ENCODE measurements around the gene ZMYM5. TPM values are rescaled to one million over a fixed set of nuclear protein-coding genes. Genes with fewer than 3 reads are reported as not detected.

Gene ZMYM5
- total RNA-seq, 1 experiment from 2014 or later, result 7.5 TPM

GRCh38 chr13:19862481-19863313 lies 752 bp downstream of the ZMYM5 start:
- no peaks in the 10 kb centered on the region for H3K36me3 ChIP-seq (ENCODE audit: low read depth, low read length)
- H3K27ac ChIP-seq (ENCODE audit: low read length), result peak overlapping the region; percentile 79
- peak; percentile 2 for ATAC-seq
- H3K4me3 ChIP-seq (ENCODE audit: low read length), result peak overlapping the region; percentile 91
- peaks cover 55% of the 10 kb centered on the region for H3K79me2 ChIP-seq (ENCODE audit: low read length)
- H4K20me1 ChIP-seq (ENCODE audit: low read length), result no peaks in the 10 kb centered on the region
- H3F3A ChIP-seq (ENCODE audit: low read length, unreplicated experiment), result peaks cover 4% of the 10 kb centered on the region
- H3K4me2 ChIP-seq (ENCODE audit: low read length), result peak overlapping the region; percentile 91
- H3K9me2 ChIP-seq (replicated peaks; ENCODE audit: low read length), result no peaks in the 10 kb centered on the region
- intact Hi-C loops (cut with micrococcal nuclease), result loop anchor here (2.0 kb wide), 1 partner anchor 98 kb away; no protein-coding TSS in a partner anchor
- ChIA-PET CTCF (interaction anchor here (1.7 kb wide), 1 partner anchor 17 kb away, joined by 7 read pairs; no protein-coding TSS in a partner anchor), POLR2A (ENCODE audit: unreplicated experiment) (interaction anchor here (0.6 to 2.2 kb wide), 4 partner anchors 14 to 81 kb away, joined by 3 to 15 read pairs (median 8); no protein-coding TSS in a partner anchor)
- H3K9ac ChIP-seq (ENCODE audit: low read length), result peak overlapping the region; percentile 82
- no peaks in the 10 kb centered on the region for H3K27me3 ChIP-seq (ENCODE audit: low read length)
- H3K4me1 ChIP-seq (ENCODE audit: insufficient read depth, low read length), result peaks cover 29% of the 10 kb centered on the region
- no TSS peak for BruUV-seq (replicated peaks)
- no peaks in the 10 kb centered on the region for H3K9me3 ChIP-seq (ENCODE audit: low read length)
- DNase-seq, result peak; percentile 27
- TF ChIP-seq, protein P1, sequence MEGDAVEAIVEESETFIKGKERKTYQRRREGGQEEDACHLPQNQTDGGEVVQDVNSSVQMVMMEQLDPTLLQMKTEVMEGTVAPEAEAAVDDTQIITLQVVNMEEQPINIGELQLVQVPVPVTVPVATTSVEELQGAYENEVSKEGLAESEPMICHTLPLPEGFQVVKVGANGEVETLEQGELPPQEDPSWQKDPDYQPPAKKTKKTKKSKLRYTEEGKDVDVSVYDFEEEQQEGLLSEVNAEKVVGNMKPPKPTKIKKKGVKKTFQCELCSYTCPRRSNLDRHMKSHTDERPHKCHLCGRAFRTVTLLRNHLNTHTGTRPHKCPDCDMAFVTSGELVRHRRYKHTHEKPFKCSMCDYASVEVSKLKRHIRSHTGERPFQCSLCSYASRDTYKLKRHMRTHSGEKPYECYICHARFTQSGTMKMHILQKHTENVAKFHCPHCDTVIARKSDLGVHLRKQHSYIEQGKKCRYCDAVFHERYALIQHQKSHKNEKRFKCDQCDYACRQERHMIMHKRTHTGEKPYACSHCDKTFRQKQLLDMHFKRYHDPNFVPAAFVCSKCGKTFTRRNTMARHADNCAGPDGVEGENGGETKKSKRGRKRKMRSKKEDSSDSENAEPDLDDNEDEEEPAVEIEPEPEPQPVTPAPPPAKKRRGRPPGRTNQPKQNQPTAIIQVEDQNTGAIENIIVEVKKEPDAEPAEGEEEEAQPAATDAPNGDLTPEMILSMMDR (conservative IDR thresholded peaks at IDR 0.05; ENCODE audit: low read depth, low read length), result no peak
- TF ChIP-seq EZH2phosphoT487 (IDR thresholded peaks at IDR 0.05; ENCODE audit: borderline replicate concordance, low read length), result no peak
- TF ChIP-seq EZH2 (IDR thresholded peaks at IDR 0.05; ENCODE audit: low read length, unreplicated experiment), result no peak
- H2AFZ ChIP-seq (ENCODE audit: low read length), result peak overlapping the region; percentile 79

GRCh38 chr13:19861762-19862161 lies 1.7 kb downstream of the ZMYM5 start:
- peaks cover 64% of the 10 kb centered on the region for H3K79me2 ChIP-seq (ENCODE audit: low read length)
- DNase-seq (peak; percentile 7), ATAC-seq (no peak)
- no peaks in the 10 kb centered on the region for H3K27me3 ChIP-seq (ENCODE audit: low read length)
- no TSS peak for BruUV-seq (replicated peaks)
- no peaks in the 10 kb centered on the region for H3K9me3 ChIP-seq (ENCODE audit: low read length)
- peaks cover 5% of the 10 kb centered on the region; the same call in 1 of the 2 replicates for H4K20me1 ChIP-seq (ENCODE audit: low read length)
- peak overlapping the region; percentile 86 for H3K4me2 ChIP-seq (ENCODE audit: low read length)
- intact Hi-C loops (cut with micrococcal nuclease), result loop anchor here (1.0 to 2.0 kb wide), 2 partner anchors 15 to 99 kb away; no protein-coding TSS in a partner anchor
- H3K9ac ChIP-seq (ENCODE audit: low read length), result peak overlapping the region; percentile 82
- H3K4me1 ChIP-seq (ENCODE audit: insufficient read depth, low read length), result peaks cover 29% of the 10 kb centered on the region
- H3K9me2 ChIP-seq (replicated peaks; ENCODE audit: low read length), result no peaks in the 10 kb centered on the region
- TF ChIP-seq, protein P1 (conservative IDR thresholded peaks at IDR 0.05; ENCODE audit: low read depth, low read length), result no peak
- no peak for TF ChIP-seq EZH2 (IDR thresholded peaks at IDR 0.05; ENCODE audit: low read length, unreplicated experiment)
- no peak for TF ChIP-seq EZH2phosphoT487 (IDR thresholded peaks at IDR 0.05; ENCODE audit: borderline replicate concordance, low read length)
- H3K36me3 ChIP-seq (ENCODE audit: low read depth, low read length), result no peaks in the 10 kb centered on the region
- H2AFZ ChIP-seq (ENCODE audit: low read length), result no peak overlapping the region
- ChIA-PET POLR2A (ENCODE audit: unreplicated experiment) (interaction anchor here (0.6 to 2.2 kb wide), 2 partner anchors 13 to 16 kb away, joined by 3 to 15 read pairs; no protein-coding TSS in a partner anchor), CTCF (no interaction called here)
- H3F3A ChIP-seq (ENCODE audit: low read length, unreplicated experiment), result peaks cover 4% of the 10 kb centered on the region
- peak overlapping the region; percentile 79 for H3K27ac ChIP-seq (ENCODE audit: low read length)
- peak overlapping the region; percentile 91 for H3K4me3 ChIP-seq (ENCODE audit: low read length)
